Astrocyte (in vitro differentiated cells and primary cell): ENCODE measurements around the gene P2RY13. TPM values are rescaled to one million over a fixed set of nuclear protein-coding genes. Genes with fewer than 3 reads are reported as not detected.

Experiments
- DNase-seq: peaks from one replicate; pipeline ENCODE4 v3.0.0-alpha.2; 2010; ENCODE audit warnings: low read depth
- FAIRE-seq: peaks from 2 replicates; lab custom pipeline; 2011; peaks lifted over from hg19 to GRCh38; lab: Jason Lieb, UNC
- H2AFZ ChIP-seq: 2 replicates; pipeline ENCODE4 v1.6.0; 2012; ENCODE audit warnings: low read depth, low read length, inconsistent platforms
- H3K27ac ChIP-seq: 2 replicates; pipeline ENCODE4 v1.5.1; 2011; ENCODE audit warnings: low read depth, low read length, inconsistent platforms
- H3K27me3 ChIP-seq: 2 replicates; pipeline ENCODE4 v1.6.0; 2011; ENCODE audit warnings: low read length, inconsistent platforms; ENCODE audit not compliant: insufficient read depth
- H3K36me3 ChIP-seq: 2 replicates; pipeline ENCODE4 v1.5.1; 2011; ENCODE audit warnings: low read length, inconsistent platforms; ENCODE audit not compliant: insufficient read depth
- H3K4me1 ChIP-seq: 2 replicates; pipeline ENCODE4 v1.5.1; 2011; ENCODE audit warnings: low read length, inconsistent platforms; ENCODE audit not compliant: insufficient read depth
- H3K4me2 ChIP-seq: 2 replicates; pipeline ENCODE4 v1.6.0; 2012; ENCODE audit warnings: low read length, inconsistent platforms
- H3K4me3 ChIP-seq: 2 replicates; pipeline ENCODE4 v1.5.1; 2011; ENCODE audit warnings: low read depth, mild to moderate bottlenecking, low read length, inconsistent platforms; ENCODE audit not compliant: insufficient read depth
- H3K79me2 ChIP-seq: 2 replicates; pipeline ENCODE4 v1.6.0; 2012; ENCODE audit warnings: mild to moderate bottlenecking, low read length, inconsistent platforms; ENCODE audit not compliant: insufficient read depth
- H3K9ac ChIP-seq: 2 replicates; pipeline ENCODE4 v1.6.0; 2012; ENCODE audit warnings: mild to moderate bottlenecking, low read length, inconsistent platforms
- H3K9me3 ChIP-seq: 2 replicates; pipeline ENCODE4 v1.5.1; 2012; ENCODE audit warnings: low read depth, mild to moderate bottlenecking, low read length, inconsistent platforms; ENCODE audit not compliant: insufficient read depth
- H4K20me1 ChIP-seq: 2 replicates; pipeline ENCODE4 v1.6.0; 2012; ENCODE audit warnings: low read length, inconsistent platforms; ENCODE audit not compliant: insufficient read depth
- H3K27ac Mint-ChIP-seq: one replicate; pipeline ENCODE4 v1.8.0; 2021; ENCODE audit warnings: mild to moderate bottlenecking, mixed read lengths; ENCODE audit not compliant: unreplicated experiment
- H3K27me3 Mint-ChIP-seq: one replicate; pipeline ENCODE4 v1.8.0; 2021; ENCODE audit warnings: low read depth, mixed read lengths; ENCODE audit not compliant: unreplicated experiment
- H3K36me3 Mint-ChIP-seq: one replicate; pipeline ENCODE4 v1.8.0; 2021; ENCODE audit warnings: low read depth, mixed read lengths; ENCODE audit not compliant: unreplicated experiment
- H3K4me1 Mint-ChIP-seq: one replicate; pipeline ENCODE4 v1.8.0; 2021; ENCODE audit warnings: low read depth, mixed read lengths; ENCODE audit not compliant: unreplicated experiment
- H3K4me3 Mint-ChIP-seq: one replicate; pipeline ENCODE4 v1.8.0; 2021; ENCODE audit warnings: mild to moderate bottlenecking, moderate library complexity, mixed read lengths; ENCODE audit not compliant: unreplicated experiment
- H3K9me3 Mint-ChIP-seq: one replicate; pipeline ENCODE4 v1.8.0; 2021; ENCODE audit warnings: mild to moderate bottlenecking, mixed read lengths; ENCODE audit not compliant: unreplicated experiment
- EZH2 ChIP-seq: IDR thresholded peaks from 2 replicates; pipeline ENCODE4 v1.6.1; 2012; ENCODE audit warnings: mild to moderate bottlenecking, low read length, inconsistent platforms; ENCODE audit not compliant: insufficient read depth
- total RNA-seq: library from RNA; stranded (reverse); gene quantifications from 2 replicates; pipeline ENCODE4 v1.2.1, GENCODE V29; 2021
- TF ChIP-seq, protein P1 (sequence below): IDR thresholded peaks from 2 replicates; pipeline ENCODE4 v1.5.1; 2011; ENCODE audit warnings: low read depth, mild to moderate bottlenecking, inconsistent platforms, low read length, moderate library complexity; ENCODE audit not compliant: insufficient read depth

Gene P2RY13
- total RNA-seq, 1 donor from 2014 or later = not detected

DNA sequence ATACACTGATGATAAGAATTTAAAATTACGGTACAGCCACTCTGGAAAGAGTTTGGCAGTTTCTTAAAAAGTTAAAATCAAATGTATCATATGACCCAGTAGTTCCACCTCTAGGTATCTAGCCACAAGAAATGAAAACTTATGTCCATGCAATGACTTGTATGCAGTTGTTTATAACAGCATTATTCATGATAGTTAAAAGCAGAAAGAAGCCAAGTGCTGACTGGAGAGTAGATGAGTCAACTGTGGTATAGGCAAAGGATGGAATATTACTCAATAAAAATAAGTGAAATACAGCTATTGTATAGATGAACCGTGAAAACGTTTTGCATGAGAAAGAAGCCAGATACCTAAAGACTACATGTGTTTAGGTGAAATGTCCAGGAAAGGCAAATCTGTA lies 27.6 kb downstream of the P2RY13 start:
- Histone ChIP-seq H3K4me3 (no peak overlapping the region), H3K4me2 (no peak overlapping the region), H3K36me3 (no peaks in the 10 kb centered on the region), H3K27me3 (peaks cover 2% of the 10 kb centered on the region), H3K4me1 (peaks cover 25% of the 10 kb centered on the region), H4K20me1 (no peaks in the 10 kb centered on the region), H3K9me3 (no peaks in the 10 kb centered on the region), H3K79me2 (no peaks in the 10 kb centered on the region), H2AFZ (no peak overlapping the region), H3K27ac (peak overlapping the region; percentile 16), H3K9ac (no peak overlapping the region)
- Mint-ChIP-seq H3K36me3 (peaks cover 3% of the 10 kb centered on the region), H3K9me3 (no peaks in the 10 kb centered on the region), H3K27me3 (no peaks in the 10 kb centered on the region), H3K4me1 (peaks cover 55% of the 10 kb centered on the region), H3K27ac (no peak overlapping the region), H3K4me3 (no peak overlapping the region)
- peak; percentile 82 for DNase-seq
- no peak for FAIRE-seq
- no peak for TF ChIP-seq EZH2
- TF ChIP-seq, protein P1, sequence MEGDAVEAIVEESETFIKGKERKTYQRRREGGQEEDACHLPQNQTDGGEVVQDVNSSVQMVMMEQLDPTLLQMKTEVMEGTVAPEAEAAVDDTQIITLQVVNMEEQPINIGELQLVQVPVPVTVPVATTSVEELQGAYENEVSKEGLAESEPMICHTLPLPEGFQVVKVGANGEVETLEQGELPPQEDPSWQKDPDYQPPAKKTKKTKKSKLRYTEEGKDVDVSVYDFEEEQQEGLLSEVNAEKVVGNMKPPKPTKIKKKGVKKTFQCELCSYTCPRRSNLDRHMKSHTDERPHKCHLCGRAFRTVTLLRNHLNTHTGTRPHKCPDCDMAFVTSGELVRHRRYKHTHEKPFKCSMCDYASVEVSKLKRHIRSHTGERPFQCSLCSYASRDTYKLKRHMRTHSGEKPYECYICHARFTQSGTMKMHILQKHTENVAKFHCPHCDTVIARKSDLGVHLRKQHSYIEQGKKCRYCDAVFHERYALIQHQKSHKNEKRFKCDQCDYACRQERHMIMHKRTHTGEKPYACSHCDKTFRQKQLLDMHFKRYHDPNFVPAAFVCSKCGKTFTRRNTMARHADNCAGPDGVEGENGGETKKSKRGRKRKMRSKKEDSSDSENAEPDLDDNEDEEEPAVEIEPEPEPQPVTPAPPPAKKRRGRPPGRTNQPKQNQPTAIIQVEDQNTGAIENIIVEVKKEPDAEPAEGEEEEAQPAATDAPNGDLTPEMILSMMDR = no peak

DNA sequence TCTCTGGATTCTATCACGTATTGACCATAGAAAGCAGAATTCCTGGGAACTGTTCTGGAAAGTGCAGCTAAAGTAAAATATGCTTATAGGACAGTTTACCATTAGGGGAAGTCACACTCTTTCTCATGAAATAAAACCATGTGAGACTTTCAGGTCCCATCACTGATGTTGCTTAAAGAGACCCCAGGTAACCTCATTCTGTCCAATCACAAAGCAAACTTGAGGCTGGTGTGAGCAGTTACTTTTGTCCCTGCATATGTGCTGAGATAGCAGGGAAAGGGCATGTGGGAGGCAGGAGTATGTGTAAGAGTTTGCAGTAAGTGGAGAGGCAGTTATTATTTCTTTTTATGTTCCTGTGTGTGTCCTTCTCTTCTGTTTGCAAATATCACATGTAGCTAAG lies 28.8 kb downstream of the P2RY13 start:
- Histone ChIP-seq H3K9ac (no peak overlapping the region), H2AFZ (no peak overlapping the region), H3K36me3 (no peaks in the 10 kb centered on the region), H3K4me2 (no peak overlapping the region), H3K27ac (no peak overlapping the region), H3K4me1 (peaks cover 12% of the 10 kb centered on the region), H3K27me3 (peaks cover 2% of the 10 kb centered on the region), H3K9me3 (no peaks in the 10 kb centered on the region), H3K4me3 (no peak overlapping the region), H3K79me2 (no peaks in the 10 kb centered on the region), H4K20me1 (no peaks in the 10 kb centered on the region)
- Mint-ChIP-seq H3K9me3 (no peaks in the 10 kb centered on the region), H3K4me3 (no peak overlapping the region), H3K36me3 (peaks cover 3% of the 10 kb centered on the region), H3K27me3 (no peaks in the 10 kb centered on the region), H3K4me1 (peaks cover 44% of the 10 kb centered on the region), H3K27ac (no peak overlapping the region)
- DNase-seq (no peak), FAIRE-seq (no peak)
- TF ChIP-seq, protein P1 = no peak
- no peak for TF ChIP-seq EZH2

DNA sequence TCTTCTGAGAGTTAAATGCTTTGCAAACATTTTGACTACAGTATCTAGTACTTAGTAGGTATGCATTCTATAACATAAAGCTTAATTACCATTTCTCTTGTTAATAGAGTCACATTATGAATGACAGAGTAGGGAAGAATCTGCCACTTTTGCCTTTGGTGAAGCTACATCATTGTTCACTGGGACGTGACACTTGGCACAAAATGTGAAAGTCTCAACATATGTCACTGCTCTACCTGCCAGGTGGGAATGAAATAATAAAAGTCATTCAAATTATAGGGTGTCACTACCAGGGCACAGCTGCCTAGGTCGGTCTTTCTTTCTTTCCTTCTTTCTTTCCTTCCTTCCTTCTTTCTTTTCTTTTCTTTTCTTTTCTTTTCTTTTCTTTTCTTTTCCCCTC lies 30.3 kb downstream of the P2RY13 start:
- H3K36me3 ChIP-seq = no peaks in the 10 kb centered on the region
- Mint-ChIP-seq H3K36me3 (peaks cover 3% of the 10 kb centered on the region), H3K4me3 (no peak overlapping the region), H3K4me1 (peaks cover 33% of the 10 kb centered on the region), H3K27me3 (no peaks in the 10 kb centered on the region), H3K27ac (no peak overlapping the region), H3K9me3 (no peaks in the 10 kb centered on the region)
- H3K4me3 ChIP-seq = no peak overlapping the region
- H3K9ac ChIP-seq = no peak overlapping the region
- H3K79me2 ChIP-seq = no peaks in the 10 kb centered on the region
- no peak overlapping the region for H3K4me2 ChIP-seq
- TF ChIP-seq, protein P1 = no peak
- TF ChIP-seq EZH2 = no peak
- no peaks in the 10 kb centered on the region for H4K20me1 ChIP-seq
- DNase-seq (no peak), FAIRE-seq (no peak)
- no peaks in the 10 kb centered on the region for H3K9me3 ChIP-seq
- peaks cover 3% of the 10 kb centered on the region for H3K4me1 ChIP-seq
- H3K27me3 ChIP-seq = peaks cover 2% of the 10 kb centered on the region
- no peak overlapping the region for H2AFZ ChIP-seq
- no peak overlapping the region for H3K27ac ChIP-seq
